Measurements from ENCODE around the gene STEAP3. TPM values are rescaled to one million over a fixed set of nuclear protein-coding genes. Genes with fewer than 3 reads are reported as not detected.

STEAP3 gene
- total RNA-seq, 1 experiment from 2014 or later = 30.5 TPM

GRCh38 chr2:119184512-119184911 lies 39.1 kb upstream of the STEAP3 start:
- BruUV-seq (replicated peaks) = no TSS peak
- DNase-seq = no peak
- H3K9me3 Mint-ChIP-seq (ENCODE audit: low read depth, unreplicated experiment) = no peaks in the 10 kb centered on the region
- CTCF ChIA-PET = no interaction called here
- peaks cover 1% of the 10 kb centered on the region for H3K4me1 Mint-ChIP-seq (ENCODE audit: low read depth, unreplicated experiment)
- TF ChIP-seq CTCF (IDR thresholded peaks at IDR 0.05; ENCODE audit: unreplicated experiment) = no peak
- intact Hi-C loops (cut with micrococcal nuclease; ENCODE audit: unreplicated experiment) = no loop called here
- no peak overlapping the region for H3K4me3 Mint-ChIP-seq (ENCODE audit: low read depth, unreplicated experiment)
- no peaks in the 10 kb centered on the region for H3K27me3 Mint-ChIP-seq (ENCODE audit: unreplicated experiment)
- no peaks in the 10 kb centered on the region for H3K36me3 Mint-ChIP-seq (ENCODE audit: insufficient read depth, unreplicated experiment)
- no peak overlapping the region for H3K27ac Mint-ChIP-seq (ENCODE audit: unreplicated experiment)

- Mint-ChIP-seq H3K9me3 (ENCODE audit: low read depth, unreplicated experiment) (no peaks in the 10 kb centered on the region), H3K27ac (ENCODE audit: unreplicated experiment) (no peak overlapping the region), H3K4me1 (ENCODE audit: low read depth, unreplicated experiment) (peaks cover 7% of the 10 kb centered on the region), H3K36me3 (ENCODE audit: insufficient read depth, unreplicated experiment) (no peaks in the 10 kb centered on the region), H3K4me3 (ENCODE audit: low read depth, unreplicated experiment) (no peak overlapping the region), H3K27me3 (ENCODE audit: unreplicated experiment) (peaks cover 10% of the 10 kb centered on the region)
- no peak for DNase-seq
- no TSS peak for BruUV-seq (replicated peaks)
- no peak for TF ChIP-seq CTCF (IDR thresholded peaks at IDR 0.05; ENCODE audit: unreplicated experiment)
- intact Hi-C loops (cut with micrococcal nuclease; ENCODE audit: unreplicated experiment) = no loop called here
- CTCF ChIA-PET = interaction anchor here (0.8 kb wide), 1 partner anchor 282 kb away, joined by 3 read pairs; no protein-coding TSS in a partner anchor
These were observed 33.1 kb upstream of the STEAP3 start for GRCh38 chr2:119190321-119191111.

- Mint-ChIP-seq H3K27ac (ENCODE audit: unreplicated experiment) (no peak overlapping the region), H3K9me3 (ENCODE audit: low read depth, unreplicated experiment) (no peaks in the 10 kb centered on the region), H3K4me1 (ENCODE audit: low read depth, unreplicated experiment) (peaks cover 18% of the 10 kb centered on the region), H3K36me3 (ENCODE audit: insufficient read depth, unreplicated experiment) (no peaks in the 10 kb centered on the region), H3K4me3 (ENCODE audit: low read depth, unreplicated experiment) (no peak overlapping the region), H3K27me3 (ENCODE audit: unreplicated experiment) (peaks cover 20% of the 10 kb centered on the region)
- intact Hi-C loops (cut with micrococcal nuclease; ENCODE audit: unreplicated experiment) = no loop called here
- no TSS peak for BruUV-seq (replicated peaks)
- TF ChIP-seq CTCF (IDR thresholded peaks at IDR 0.05; ENCODE audit: unreplicated experiment) = no peak
- CTCF ChIA-PET = no interaction called here
- no peak for DNase-seq
These were observed 30.7 kb upstream of the STEAP3 start for GRCh38 chr2:119192893-119193292.

- Mint-ChIP-seq H3K4me1 (ENCODE audit: low read depth, unreplicated experiment) (peaks cover 30% of the 10 kb centered on the region), H3K27me3 (ENCODE audit: unreplicated experiment) (peaks cover 20% of the 10 kb centered on the region), H3K4me3 (ENCODE audit: low read depth, unreplicated experiment) (no peak overlapping the region), H3K9me3 (ENCODE audit: low read depth, unreplicated experiment) (no peaks in the 10 kb centered on the region), H3K36me3 (ENCODE audit: insufficient read depth, unreplicated experiment) (no peaks in the 10 kb centered on the region), H3K27ac (ENCODE audit: unreplicated experiment) (no peak overlapping the region)
- BruUV-seq (replicated peaks) = no TSS peak
- no peak for TF ChIP-seq CTCF (IDR thresholded peaks at IDR 0.05; ENCODE audit: unreplicated experiment)
- intact Hi-C loops (cut with micrococcal nuclease; ENCODE audit: unreplicated experiment) = no loop called here
- no peak for DNase-seq
- CTCF ChIA-PET = no interaction called here
These were observed 28.6 kb upstream of the STEAP3 start for GRCh38 chr2:119195001-119195400.

Measured in Calu3 (cell line).